ENCODE results near the gene FAM184A. TPM values are rescaled to one million over a fixed set of nuclear protein-coding genes. Genes with fewer than 3 reads are reported as not detected.

The FAM184A gene
- total RNA-seq, 1 experiment from 2014 or later, result 8.7 TPM

DNA sequence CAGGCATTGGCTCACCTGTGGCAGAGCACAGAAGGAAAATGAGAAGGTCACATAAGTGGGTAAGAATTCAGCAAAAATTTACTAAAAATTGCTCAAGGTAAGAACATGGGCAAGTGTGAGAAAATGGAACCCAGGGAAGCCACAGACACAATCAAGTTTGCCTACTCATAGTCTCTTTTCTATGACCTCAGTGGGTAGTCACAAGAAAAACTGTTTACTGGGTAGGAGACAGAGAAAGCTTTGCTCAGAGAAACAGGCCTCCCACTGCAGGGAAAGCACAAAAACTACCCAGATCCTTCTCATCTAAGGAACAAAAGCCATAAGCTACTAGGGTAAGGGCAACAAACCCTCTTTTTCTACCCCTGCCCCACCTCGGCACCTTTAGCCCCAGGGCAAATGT is 35.2 kb downstream of the FAM184A start:
- Histone ChIP-seq H3K4me3 (ENCODE audit: low read depth in 2 of 2, low read length in 2 of 2) (no peak overlapping the region), H3K4me1 (ENCODE audit: control insufficient read depth, insufficient read depth, low read length) (no peaks in the 10 kb centered on the region), H3K9me3 (ENCODE audit: control insufficient read depth, insufficient read depth, low read depth, low read length) (no peaks in the 10 kb centered on the region), H3K36me3 (ENCODE audit: control insufficient read depth, insufficient read depth, low read length) (no peaks in the 10 kb centered on the region), H3K27me3 (ENCODE audit: control insufficient read depth, insufficient read depth, low read length) (no peaks in the 10 kb centered on the region), H3K27ac (ENCODE audit: low read length) (no peak overlapping the region)
- TF ChIP-seq, protein P1, sequence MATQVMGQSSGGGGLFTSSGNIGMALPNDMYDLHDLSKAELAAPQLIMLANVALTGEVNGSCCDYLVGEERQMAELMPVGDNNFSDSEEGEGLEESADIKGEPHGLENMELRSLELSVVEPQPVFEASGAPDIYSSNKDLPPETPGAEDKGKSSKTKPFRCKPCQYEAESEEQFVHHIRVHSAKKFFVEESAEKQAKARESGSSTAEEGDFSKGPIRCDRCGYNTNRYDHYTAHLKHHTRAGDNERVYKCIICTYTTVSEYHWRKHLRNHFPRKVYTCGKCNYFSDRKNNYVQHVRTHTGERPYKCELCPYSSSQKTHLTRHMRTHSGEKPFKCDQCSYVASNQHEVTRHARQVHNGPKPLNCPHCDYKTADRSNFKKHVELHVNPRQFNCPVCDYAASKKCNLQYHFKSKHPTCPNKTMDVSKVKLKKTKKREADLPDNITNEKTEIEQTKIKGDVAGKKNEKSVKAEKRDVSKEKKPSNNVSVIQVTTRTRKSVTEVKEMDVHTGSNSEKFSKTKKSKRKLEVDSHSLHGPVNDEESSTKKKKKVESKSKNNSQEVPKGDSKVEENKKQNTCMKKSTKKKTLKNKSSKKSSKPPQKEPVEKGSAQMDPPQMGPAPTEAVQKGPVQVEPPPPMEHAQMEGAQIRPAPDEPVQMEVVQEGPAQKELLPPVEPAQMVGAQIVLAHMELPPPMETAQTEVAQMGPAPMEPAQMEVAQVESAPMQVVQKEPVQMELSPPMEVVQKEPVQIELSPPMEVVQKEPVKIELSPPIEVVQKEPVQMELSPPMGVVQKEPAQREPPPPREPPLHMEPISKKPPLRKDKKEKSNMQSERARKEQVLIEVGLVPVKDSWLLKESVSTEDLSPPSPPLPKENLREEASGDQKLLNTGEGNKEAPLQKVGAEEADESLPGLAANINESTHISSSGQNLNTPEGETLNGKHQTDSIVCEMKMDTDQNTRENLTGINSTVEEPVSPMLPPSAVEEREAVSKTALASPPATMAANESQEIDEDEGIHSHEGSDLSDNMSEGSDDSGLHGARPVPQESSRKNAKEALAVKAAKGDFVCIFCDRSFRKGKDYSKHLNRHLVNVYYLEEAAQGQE (IDR thresholded peaks at IDR 0.05; ENCODE audit: insufficient read depth in 1 of 2, low read depth in 2 of 2, low read length in 1 of 2), result no peak
- TF ChIP-seq POLR2AphosphoS5 (IDR thresholded peaks at IDR 0.05; ENCODE audit: low read depth, low read length) (no peak), SIN3A (IDR thresholded peaks at IDR 0.05; ENCODE audit: borderline replicate concordance, insufficient read depth, low read depth, low read length) (no peak), TCF7L2 (IDR thresholded peaks at IDR 0.05; ENCODE audit: low read depth, low read length) (no peak)
- TF ChIP-seq, protein P2, sequence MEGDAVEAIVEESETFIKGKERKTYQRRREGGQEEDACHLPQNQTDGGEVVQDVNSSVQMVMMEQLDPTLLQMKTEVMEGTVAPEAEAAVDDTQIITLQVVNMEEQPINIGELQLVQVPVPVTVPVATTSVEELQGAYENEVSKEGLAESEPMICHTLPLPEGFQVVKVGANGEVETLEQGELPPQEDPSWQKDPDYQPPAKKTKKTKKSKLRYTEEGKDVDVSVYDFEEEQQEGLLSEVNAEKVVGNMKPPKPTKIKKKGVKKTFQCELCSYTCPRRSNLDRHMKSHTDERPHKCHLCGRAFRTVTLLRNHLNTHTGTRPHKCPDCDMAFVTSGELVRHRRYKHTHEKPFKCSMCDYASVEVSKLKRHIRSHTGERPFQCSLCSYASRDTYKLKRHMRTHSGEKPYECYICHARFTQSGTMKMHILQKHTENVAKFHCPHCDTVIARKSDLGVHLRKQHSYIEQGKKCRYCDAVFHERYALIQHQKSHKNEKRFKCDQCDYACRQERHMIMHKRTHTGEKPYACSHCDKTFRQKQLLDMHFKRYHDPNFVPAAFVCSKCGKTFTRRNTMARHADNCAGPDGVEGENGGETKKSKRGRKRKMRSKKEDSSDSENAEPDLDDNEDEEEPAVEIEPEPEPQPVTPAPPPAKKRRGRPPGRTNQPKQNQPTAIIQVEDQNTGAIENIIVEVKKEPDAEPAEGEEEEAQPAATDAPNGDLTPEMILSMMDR (IDR thresholded peaks at IDR 0.05), result no peak
- POLR2A ChIA-PET, result no interaction called here
- ATAC-seq, result no peak
- CTCF ChIA-PET, result no interaction called here
- BruUV-seq (replicated peaks), result no TSS peak
- intact Hi-C loops (cut with micrococcal nuclease; ENCODE audit: unreplicated experiment) (no loop called here), in situ Hi-C loops (cut with HindIII; ENCODE audit: low pct_unique_long_range_greater_than_20kb, low sequenced_read_pairs) (no loop called here)
- DNase-seq (ENCODE audit: low read depth, low spot score), result no peak

DNA sequence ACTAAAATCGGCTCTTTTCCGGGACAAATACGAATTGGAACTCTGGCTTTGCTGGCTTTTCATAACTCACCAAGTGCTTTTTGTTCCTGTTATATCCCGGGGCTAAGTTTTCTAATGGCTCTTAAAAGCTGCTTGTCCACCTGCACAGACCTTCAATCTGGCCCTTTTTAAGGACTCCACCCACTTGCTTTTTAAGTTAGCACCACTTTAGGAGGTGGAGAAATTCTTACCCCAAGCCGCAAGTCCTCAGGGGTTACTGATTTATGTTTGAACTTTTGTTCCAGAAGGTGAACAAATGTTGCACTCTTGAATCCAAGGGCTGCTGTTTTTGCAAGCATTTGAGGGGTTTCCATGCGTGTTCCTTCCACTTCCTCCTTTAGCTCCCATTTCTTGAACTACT is 37.8 kb downstream of the FAM184A start:
- no peak for TF ChIP-seq POLR2AphosphoS5 (IDR thresholded peaks at IDR 0.05; ENCODE audit: low read depth, low read length)
- no peak for TF ChIP-seq SIN3A (IDR thresholded peaks at IDR 0.05; ENCODE audit: borderline replicate concordance, insufficient read depth, low read depth, low read length)
- TF ChIP-seq TCF7L2 (IDR thresholded peaks at IDR 0.05; ENCODE audit: low read depth, low read length), result no peak
- TF ChIP-seq, protein P2 (IDR thresholded peaks at IDR 0.05), result no peak
- TF ChIP-seq, protein P1 (IDR thresholded peaks at IDR 0.05; ENCODE audit: insufficient read depth in 1 of 2, low read depth in 2 of 2, low read length in 1 of 2), result no peak
- Histone ChIP-seq H3K9me3 (ENCODE audit: control insufficient read depth, insufficient read depth, low read depth, low read length) (no peaks in the 10 kb centered on the region), H3K27ac (ENCODE audit: low read length) (no peak overlapping the region), H3K4me3 (ENCODE audit: low read depth in 2 of 2, low read length in 2 of 2) (no peak overlapping the region), H3K36me3 (ENCODE audit: control insufficient read depth, insufficient read depth, low read length) (no peaks in the 10 kb centered on the region), H3K27me3 (ENCODE audit: control insufficient read depth, insufficient read depth, low read length) (no peaks in the 10 kb centered on the region), H3K4me1 (ENCODE audit: control insufficient read depth, insufficient read depth, low read length) (no peaks in the 10 kb centered on the region)
- DNase-seq (ENCODE audit: low read depth, low spot score) (no peak), ATAC-seq (no peak)
- ChIA-PET POLR2A (no interaction called here), CTCF (no interaction called here)
- intact Hi-C loops (cut with micrococcal nuclease; ENCODE audit: unreplicated experiment) (no loop called here), in situ Hi-C loops (cut with HindIII; ENCODE audit: low pct_unique_long_range_greater_than_20kb, low sequenced_read_pairs) (no loop called here)
- no TSS peak for BruUV-seq (replicated peaks)
